Myocyte (in vitro differentiated cells): Measurements from ENCODE around the gene CELSR1. TPM values are rescaled to one million over a fixed set of nuclear protein-coding genes. Genes with fewer than 3 reads are reported as not detected.

Experiments
- DNase-seq: peaks from one replicate; pipeline ENCODE4 v3.0.0-alpha.2; 2012; ENCODE audit warnings: low read depth
- polyA plus RNA-seq: library from polyadenylated mRNA; unstranded; fragments of >200 nt; gene quantifications from one replicate; pipeline ENCODE4 v1.2.1, GENCODE V29; 2012; ENCODE audit warnings: missing spikeins
- total RNA-seq: library from RNA; depleted of rRNA; stranded (reverse); fragments of >200 nt; gene quantifications from 2 replicates; pipeline ENCODE4 v1.2.3, GENCODE V29; 2014

Gene CELSR1
- total RNA-seq, result 1.3 and 1.4 TPM in 2 replicates
- polyA plus RNA-seq, result 0.83 TPM

- DNase-seq, result no peak
These were observed at the start of gene CELSR1 for GRCh38 chr22:46537225-46537945. CELSR1 (minus strand) TSS chr22:46537620; CDS start chr22:46537170, 450 bp downstream.

- DNase-seq, result no peak
These were observed 49.6 kb upstream of the CELSR1 start for GRCh38 chr22:46587061-46587460.

DNA sequence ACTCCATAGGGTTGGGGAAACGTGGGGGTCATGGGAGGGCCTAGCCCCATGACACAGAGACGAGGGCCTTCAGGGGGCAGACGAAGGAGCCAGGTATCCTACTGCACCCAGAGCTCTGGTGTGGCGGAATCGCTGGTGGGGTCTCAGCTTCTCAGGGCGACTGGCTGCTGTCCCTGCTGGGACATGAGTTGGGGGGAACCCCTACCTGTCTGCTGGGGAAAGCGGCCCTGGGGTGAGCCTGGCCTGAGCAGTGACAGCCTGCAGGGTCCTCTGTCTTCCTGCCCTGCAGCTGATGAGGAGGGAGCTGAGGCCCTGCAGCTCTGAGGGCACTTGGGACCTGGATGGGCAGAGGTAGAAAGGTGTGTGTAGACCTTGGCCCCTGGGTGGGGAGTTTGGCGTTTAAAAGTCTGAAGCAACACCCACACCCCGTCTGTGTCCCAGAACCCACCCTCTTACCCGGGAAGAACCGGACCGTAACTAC is 49.2 kb upstream of the CELSR1 start:
- DNase-seq, result no peak

DNA sequence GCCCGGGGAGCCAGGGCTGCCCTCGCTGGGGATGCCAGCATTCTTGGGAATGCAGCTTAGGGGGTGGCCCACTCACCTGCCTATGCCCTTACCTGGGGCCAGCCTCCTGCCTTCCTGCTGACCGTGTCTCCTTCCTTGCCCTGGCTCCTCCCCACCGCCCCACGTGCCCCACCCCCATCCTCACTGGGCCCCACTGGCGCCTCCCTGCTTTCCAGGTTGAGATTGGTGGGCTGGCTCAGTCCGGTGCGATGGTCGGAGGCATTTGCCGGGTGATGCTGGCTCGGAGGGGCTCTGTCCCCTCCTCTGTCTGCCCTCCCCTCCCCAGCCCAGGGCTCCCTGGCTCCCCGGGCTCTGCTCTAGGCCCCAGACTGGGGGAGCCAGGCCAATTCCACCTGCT is 48.7 kb upstream of the CELSR1 start:
- DNase-seq, result no peak

- DNase-seq, result no peak
These were observed 48.1 kb upstream of the CELSR1 start for GRCh38 chr22:46585340-46586122.

DNA sequence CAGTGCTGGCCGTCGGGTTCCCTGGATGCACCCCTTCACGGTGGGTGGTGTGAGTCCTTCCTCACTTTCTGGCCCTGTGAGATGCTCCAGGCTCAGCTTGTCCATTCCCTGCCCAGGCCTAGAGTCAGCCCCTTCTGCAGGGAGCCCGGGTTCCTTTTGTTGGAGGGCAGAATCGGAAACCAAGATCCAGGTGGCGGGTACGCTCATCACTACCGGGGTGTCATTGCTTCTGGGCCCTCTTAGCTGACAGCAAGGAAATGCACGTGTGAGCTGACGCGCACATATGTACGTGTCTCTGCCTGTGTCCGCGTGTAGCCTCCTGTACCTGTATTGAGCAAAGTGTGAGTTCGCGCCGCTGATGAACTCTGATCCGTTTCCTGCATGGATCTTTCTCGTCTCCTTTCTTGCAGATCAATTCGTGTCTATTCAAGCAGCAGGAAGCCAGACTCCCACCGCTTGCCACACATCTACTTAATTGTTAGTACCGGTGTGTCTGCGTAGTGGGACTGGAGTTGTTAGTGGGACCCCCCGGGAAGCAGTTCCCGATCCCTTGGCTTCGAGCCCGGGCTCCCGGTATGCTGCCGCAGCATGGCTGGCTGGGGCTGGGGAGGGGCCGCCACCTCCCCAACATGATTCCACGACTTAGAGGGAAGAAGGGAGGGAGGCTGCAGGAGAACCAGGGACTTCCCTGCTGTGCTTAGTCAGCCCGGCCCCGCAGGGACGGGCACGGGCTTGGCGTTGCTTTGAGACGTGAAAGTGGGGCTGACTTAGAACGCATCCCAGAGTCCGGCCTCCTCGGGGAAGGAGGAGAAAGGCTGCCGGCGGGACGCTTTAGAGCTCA is 46.9 kb upstream of the CELSR1 start:
- no peak for DNase-seq

DNA sequence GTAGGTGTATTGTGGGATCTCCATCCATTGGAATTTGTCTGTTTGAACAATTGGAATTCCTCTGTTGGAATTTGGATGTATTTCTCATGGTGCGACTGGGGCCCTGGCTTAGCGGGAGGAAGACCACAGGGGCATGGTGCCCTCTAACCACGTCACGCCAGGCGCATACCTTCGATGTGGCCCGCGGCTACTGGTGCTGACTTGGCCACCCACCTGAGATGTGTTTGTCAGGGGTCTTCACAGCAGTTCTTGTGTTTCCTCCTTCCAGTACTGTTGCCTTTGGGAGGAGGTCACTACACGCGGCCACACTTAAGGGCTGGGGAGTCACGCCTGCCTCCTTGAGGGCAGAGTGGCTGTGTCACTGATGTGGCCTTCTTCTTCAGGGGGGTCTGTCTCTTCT is 46.2 kb upstream of the CELSR1 start:
- DNase-seq, result no peak

DNA sequence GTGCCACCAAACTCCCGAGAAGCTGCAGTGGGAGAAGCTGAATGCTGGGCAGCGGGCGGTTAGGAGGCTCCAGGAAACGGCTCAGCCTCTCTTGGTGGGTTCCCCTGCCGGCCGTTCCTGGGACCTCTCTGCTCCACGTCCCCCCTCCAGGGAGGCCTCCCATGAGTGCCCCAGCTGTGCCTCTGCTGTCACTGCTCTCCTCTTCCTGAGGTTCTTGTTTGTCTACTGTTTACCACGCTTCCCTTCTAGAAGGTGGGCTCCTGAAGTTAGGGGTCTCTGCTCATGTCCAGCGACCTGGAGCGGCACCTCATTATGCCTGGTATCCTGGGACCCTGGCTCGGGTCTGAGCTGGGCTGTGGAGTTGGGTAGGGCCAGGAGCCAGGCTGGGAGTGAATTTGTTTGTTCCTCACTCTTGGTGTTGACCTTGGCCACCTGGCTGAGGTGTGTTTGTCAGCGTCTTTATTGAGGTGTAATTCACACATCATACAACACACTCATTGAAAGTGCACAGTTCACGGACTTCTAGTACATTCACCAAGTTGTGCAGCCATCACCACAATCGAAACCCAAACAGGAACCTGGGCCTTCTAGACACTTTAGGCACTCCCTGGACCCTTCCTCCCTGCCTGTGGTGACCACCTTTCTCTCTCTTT is 45.0 kb upstream of the CELSR1 start:
- no peak for DNase-seq

DNA sequence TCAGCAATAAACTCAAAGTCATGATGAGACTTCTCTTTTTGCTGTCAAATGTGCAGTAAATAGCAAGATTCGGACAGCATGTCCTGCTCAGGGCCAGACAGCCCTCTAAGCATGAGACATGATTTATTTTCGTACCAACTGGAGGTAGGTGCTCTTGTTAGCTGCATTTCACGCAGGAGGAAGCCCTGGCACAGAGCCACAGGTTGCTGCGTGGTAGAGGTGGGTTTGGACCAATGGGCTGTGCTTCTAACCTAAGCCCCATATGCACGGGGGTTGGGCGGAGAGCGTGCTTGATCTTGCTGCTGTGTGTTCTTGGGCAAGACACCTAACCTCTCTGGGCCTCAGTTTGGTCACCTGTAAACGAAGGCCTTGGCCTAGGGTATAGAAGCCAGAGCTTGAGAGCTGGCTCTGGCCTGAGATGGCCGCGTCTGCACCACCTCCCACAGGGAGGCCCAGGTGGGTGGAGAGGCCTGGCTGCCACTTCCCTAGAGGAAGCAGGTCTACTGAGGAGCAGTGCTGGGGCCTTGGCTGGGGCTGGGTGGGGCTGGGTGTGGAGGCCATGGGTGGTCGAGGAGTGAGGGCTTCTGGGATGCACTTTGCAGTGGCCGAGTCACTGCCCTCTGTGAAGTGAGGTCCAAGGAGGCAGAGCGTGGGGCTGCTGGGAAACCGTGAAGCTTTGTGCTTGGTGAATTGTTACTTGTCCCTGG is 44.3 kb upstream of the CELSR1 start:
- DNase-seq, result no peak

DNA sequence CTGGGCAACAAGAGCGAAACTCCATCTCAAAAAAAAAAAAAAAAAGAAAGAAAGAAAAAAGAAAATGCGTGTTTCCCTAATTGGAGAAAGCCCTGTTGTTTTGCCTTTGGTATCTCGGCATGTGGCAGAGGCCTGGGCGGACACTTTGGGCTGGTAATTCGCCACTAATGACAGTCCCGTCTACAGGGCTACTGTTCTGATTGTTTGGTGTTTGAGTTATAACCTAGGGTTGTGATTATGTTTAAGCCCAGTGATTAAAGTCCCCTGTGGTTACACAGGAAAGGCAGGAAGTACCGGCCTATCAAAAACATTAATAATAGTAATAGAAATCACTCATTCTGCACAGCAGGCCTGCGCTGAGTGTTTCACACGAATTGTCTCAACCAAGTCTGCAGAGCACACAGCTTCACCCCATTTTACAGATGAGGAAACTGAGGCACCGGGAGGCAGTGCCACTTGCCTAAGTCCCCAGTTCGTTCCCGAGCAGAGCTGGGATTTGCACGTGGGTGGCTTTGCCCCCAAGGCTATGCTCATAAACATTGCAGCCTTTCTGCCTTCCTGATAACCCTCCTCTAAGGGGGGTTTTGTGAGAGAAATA is 43.6 kb upstream of the CELSR1 start:
- no peak for DNase-seq

DNA sequence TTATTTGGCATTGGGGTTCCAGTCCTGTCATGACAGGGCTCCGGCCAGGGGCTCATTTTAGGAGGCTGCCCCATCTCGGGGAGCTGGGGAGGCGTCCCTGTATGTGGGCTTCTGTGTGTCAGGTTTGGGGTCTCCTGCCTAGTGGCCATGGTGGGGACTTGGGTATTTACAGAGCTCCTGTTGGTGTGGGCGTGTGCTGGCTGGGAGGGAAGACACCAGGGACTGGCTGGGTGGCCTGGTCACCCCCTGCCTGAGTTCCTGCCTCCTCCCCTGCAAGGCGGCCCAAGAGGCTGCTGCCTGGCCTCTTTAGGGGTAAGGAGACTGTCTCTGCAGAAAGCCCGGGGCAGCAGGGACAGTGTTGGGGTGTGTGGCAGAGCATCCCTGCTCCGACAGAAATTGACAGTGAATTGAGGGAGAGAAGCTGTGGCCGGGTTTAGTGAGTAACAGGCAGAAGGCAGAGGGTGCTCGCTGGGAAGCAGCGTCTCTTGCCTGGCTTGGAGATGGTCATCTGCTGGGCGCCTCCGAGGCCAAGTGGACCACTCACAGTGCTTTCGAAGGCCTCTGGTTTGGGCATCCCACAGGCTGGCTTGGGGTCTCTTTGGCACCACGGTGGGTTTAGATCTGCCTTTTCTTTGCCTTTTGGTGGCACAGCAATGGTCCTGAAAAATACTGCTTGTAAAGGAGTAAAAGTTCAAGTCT is 42.5 kb upstream of the CELSR1 start:
- no peak for DNase-seq

DNA sequence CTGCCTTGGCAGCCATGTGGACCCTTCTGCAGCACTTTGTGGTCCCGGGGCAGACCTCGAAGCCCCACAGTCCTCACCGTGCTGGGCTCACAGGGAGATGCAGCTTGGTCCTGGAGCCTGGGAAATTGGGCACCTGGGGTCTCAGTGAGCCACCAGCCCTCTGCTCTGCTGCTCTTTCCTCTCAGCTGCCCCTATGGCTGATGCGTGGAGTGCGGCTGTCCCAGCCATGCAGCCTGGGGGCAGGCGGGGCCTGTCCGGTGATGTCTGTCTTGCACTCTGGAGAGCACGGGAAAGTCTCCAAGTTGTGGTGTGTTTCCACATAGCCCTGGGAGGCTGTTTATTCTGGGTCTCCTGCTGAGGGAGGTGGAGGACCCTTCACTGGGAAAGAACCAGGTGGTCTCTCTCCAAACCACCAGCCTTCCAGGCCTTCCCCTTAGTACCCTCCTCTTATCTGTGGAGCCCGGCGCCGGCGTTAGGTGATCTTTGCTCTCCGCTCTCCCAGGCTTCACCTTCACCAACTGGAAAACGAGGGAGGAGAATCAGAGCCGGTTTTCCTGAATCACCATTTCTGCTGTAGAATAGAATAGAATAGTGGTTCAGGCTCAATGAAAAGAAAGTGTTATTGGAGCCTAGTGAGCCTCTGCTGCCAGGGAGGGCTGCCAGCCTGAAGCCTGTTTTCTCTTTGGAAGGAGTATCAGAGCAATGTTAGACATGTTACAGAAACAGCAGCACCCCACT is 41.6 kb upstream of the CELSR1 start:
- no peak for DNase-seq

GRCh38 chr22:46578251-46578823 is 40.9 kb upstream of the CELSR1 start:
- DNase-seq, result no peak

GRCh38 chr22:46577368-46578249 is 40.2 kb upstream of the CELSR1 start:
- DNase-seq, result no peak

- peak; percentile 65 for DNase-seq
These were observed 39.3 kb upstream of the CELSR1 start for GRCh38 chr22:46576556-46577367.

- DNase-seq, result no peak
These were observed 38.6 kb upstream of the CELSR1 start for GRCh38 chr22:46575911-46576555.
